ENCODE results near the gene CLEC2D.
"Not testable (repeated sequence)": the region's sequence is repeated elsewhere in the genome, so short reads cannot be mapped to it uniquely, and the experiment has no call there.

The CLEC2D gene, protein sequence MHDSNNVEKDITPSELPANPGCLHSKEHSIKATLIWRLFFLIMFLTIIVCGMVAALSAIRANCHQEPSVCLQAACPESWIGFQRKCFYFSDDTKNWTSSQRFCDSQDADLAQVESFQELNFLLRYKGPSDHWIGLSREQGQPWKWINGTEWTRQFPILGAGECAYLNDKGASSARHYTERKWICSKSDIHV

DNA sequence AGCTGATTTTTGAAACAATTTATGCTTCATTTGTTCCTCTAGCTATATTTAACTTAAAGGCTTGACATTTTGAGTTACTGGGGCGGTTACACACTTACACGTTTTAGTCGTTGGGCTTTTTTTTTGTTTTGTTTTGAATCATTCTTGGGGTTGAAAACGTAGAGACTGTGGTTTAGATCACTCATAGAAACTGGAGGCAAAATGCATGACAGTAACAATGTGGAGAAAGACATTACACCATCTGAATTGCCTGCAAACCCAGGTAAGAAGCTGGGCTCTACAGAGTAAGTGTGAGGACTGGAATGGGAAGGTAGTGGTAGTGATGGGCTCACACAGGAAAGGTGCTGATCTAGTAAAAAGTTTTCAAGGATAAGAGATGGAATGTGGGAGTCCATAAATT is at the start of gene CLEC2D:
CLEC2D (plus strand) TSS at position 180 of the 400 bp plus-strand sequence; CDS start at position 202, 22 bp downstream.
- no peak for DNase-seq (ENCODE audit: low read depth, low spot score)

DNA sequence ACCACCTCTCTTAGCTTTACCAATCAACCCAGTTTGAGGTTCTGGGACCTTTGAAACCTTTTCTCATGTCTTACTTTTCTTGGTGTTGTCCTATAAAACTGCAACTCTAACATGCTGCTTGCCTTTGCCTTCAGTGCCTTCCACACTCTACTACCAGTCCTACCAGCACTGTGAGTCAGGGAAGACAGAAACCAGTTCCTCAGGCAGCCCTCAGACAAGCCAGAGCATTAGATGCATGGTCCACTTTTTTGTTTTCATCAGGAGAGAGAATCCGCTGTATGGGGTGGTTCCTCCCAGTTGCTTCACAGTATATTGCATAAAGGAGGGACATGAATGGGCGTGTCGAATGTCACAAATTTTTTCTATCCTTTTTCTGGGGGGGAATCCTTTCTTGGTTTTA is 44.5 kb upstream of the CLEC2D start:
- DNase-seq (ENCODE audit: low read depth, low spot score), result no peak

DNA sequence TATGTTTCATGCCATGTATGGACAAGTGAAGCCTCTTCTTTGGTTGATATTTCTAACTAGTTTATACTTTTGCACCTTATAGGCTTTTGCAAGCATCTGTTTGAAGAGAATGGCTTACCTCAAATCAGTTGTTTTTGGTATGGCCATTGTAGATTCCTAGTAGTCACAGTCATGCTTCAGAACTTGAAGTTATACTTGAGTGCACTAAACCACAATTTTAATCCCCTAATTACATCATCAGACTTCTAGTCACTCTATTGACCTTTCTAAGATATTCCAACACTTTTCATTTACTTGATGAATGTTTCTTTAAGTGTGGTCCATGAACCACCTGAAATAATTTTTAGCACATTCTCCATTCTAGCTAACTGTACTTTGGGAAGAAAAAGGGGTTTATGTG is 43.2 kb upstream of the CLEC2D start:
- DNase-seq (ENCODE audit: low read depth, low spot score), result no peak

DNA sequence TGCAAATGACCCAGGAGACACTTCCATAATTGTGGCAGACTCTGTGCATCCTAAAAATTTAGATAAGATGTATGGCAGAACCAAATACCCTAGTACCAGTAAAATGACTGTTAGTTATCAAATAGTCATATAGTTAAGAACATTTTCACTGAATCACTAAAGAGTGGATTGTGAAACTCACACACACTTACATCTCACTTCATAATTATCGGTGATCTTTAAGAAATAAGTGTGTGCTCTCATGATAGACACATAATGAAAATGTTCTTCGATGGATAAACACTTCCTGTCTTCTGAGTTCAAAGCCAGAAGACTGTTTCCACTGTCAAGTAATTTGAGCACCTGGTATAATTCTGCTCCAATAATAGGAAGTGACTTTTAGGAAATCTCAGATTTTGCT is 42.7 kb upstream of the CLEC2D start:
- DNase-seq (ENCODE audit: low read depth, low spot score), result no peak

DNA sequence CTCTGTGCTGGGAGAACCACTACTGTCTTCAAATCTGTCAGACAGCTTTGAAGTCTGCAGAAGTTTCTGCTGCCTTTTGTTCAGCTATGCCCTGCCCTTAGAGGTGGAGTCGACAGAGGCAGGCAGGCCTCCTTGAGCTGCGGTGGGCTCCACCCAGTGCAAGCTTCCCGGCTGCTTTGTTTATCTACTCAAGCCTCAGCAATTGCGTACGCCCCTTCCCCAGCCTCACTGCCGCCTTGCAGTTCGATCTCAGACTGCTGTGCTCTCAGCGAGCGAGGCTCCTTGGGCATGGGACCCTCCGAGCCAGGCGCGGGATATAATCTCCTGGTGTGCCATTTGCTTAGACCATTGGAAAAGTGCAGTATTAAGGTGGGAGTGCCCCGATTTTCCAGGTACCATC is 36.7 kb upstream of the CLEC2D start:
- no peak for DNase-seq (ENCODE audit: low read depth, low spot score)

DNA sequence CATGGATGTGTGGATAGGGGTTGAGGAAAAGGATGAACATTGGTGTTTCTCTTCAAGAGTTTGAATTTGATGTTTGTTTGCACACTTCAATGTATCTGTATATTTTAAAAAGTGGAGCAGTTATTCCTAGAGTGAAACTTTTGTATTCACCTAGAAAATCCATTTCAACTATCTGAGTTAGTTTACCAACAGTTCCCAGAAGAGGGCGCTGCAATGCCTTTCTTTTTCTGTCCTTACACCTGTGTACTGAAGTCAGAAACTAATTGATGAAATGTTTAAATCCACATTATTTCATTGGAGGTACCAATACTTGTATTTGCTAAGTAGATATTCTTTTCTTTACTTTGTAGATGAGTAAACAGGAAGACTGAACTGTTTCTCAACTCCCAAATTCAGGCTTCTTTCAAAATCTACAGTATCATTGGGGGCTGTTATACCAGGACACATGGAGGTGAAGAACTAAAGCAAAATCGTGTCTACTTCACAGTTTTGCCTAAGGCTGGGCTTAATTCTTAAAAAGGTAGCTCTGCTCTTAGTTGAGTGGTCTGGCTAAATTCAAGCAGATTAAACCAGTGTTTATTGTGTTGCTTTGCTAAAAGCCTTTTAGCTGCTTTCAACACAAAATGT is 35.2 kb upstream of the CLEC2D start:
- DNase-seq (ENCODE audit: low read depth, low spot score), result peak; percentile 68

DNA sequence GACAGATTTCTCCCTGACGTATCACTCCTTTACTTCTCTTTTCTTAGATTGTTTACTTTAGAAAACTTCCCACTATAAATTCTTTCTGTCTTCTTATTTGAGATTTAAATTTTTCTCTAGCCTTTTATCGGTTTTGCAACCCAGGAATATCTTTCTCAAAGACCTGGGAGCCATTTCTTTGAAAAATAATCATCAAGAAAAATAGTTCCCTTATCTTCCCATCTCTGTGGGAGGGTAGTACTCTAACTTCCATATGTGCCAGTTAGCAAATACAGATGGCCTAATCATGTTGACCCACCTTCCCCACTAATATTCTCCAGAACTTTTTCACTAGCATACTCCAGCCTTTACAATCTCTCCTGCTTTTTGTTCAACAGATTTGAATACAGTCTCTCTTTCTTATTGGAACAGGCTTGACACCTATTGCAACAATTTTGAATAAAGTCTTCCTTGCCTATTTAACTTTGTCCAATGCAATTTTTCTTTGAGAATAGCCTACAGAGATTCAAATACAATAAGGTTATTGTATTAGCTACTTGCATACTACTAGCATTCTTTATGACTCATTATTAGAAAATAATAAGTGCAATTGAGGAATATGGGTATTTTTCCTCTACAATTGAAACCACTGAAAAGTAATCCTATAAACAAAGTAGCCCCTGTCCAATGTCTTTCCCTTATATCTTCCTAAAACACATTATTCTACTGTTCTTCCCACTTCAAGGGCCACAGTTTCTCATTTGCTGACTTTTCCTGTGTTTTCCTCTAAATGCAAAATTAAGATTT is 34.4 kb upstream of the CLEC2D start:
- no peak for DNase-seq (ENCODE audit: low read depth, low spot score)

DNA sequence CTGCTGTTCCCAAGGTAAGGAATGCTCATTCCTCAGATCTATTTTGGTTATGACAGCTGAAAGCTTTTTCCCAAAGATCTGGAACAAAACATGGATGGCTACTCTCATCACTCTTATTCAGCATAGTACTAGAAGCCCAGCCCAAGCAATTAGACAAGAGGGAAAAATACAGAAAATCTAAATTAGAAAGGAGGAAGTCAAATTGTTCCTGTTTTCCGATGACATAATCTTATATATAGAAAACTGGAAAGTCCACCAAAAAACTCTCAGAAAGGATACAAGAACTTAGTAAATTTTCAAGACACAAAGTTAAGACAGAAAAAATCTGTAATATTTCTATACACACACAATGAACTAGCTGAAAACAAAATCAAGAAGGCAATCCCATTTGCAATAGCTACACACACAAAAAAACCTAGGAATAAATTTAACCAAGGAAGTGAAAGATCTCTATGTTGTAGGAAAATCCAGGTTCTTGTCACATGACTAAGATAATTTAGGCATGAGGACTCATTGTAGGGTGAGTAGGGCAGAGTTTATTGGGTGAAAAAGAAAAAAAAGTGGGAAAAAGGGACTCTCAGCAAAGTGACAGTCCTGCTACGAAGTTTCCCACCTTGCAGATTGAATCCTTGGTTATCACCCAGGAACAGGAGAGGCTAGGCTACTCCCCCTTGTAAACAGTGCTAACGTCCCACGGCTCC is 33.2 kb upstream of the CLEC2D start:
- no peak for DNase-seq (ENCODE audit: low read depth, low spot score)

DNA sequence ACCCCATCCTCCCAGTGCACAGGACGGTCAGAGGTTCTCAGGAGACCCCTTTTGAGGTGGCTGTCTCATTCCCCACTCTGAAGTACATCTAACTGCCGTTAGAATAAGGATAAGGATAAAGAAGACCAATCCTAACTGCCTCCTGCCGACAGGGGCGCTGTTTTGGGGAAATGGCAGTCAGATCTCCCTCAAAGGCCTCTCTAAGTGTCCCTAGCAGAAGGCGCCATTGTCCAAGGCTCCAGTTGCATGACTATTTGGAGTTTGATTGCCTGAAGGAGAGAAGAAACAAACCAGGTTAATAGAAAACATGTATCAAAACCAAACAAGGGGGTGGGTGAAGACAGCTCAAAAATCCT is 32.7 kb upstream of the CLEC2D start:
- no peak for DNase-seq (ENCODE audit: low read depth, low spot score)

DNA sequence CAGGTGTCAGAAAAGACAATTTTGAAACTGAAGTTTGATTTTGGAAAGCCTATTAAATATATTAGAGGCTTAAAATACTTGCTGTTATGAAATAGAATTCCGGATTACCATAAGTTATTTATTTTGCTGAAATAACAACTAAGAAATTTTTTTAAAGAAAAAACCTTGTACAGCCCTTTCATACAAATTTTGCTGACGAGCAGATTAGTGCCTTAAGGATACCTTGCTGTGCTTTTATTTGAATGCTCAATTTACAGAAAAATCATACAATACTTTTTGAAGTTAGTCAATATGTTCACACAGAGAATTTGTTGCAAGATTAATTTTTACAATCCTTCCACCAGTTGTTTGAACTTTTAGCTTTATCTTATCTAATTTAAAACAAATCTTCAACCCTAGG is 29.5 kb upstream of the CLEC2D start:
- no peak for DNase-seq (ENCODE audit: low read depth, low spot score)

DNA sequence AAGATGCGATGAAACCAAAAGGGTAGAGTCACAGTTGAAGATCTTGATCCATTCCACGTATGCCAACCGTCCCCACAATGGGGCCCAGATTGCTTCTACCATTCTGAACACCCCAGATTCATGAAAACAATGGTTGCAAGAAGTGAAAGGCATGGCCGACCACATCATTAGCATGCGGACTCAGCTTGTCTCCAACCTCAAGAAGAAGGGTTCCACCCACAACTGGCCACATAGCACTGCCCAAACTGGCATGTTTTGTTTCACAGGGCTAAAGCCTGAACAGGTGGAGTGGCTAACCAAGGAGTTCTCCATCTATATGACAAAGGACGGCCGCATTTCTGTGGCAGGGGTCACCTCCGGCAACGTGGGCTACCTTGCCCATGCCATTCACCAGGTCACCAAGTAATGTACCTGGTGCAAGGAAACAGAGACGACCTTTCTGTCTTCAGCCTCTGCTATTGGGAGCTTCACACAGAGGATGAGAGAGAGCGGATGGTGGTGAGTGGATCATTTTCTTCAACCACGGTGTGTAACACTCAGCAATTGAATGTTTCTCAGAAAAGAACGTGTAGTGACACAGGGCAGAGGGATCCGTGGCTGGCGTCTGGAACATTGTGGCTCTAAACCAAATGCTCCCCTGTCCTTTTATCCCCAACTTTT is 26.8 kb upstream of the CLEC2D start:
- DNase-seq (ENCODE audit: low read depth, low spot score), result no peak

DNA sequence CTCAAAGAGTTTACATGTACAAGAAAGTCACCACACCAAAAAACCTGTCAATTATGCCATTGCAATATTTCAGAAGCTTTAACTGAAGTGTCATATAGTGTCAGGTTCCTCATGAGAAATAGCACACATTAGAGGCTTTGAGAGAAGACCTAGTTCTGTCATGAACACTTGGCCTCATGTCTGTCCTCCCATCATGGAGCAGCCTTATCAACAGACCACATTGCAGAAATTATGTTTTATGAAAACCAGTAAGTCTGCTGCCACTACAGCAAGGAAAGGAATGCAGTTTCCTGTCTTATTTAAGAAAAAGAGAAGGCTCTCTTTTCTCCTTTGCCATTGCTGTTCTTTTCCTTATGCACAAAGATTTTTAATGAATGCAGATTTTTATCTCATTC is 26.2 kb upstream of the CLEC2D start:
- DNase-seq (ENCODE audit: low read depth, low spot score), result no peak

DNA sequence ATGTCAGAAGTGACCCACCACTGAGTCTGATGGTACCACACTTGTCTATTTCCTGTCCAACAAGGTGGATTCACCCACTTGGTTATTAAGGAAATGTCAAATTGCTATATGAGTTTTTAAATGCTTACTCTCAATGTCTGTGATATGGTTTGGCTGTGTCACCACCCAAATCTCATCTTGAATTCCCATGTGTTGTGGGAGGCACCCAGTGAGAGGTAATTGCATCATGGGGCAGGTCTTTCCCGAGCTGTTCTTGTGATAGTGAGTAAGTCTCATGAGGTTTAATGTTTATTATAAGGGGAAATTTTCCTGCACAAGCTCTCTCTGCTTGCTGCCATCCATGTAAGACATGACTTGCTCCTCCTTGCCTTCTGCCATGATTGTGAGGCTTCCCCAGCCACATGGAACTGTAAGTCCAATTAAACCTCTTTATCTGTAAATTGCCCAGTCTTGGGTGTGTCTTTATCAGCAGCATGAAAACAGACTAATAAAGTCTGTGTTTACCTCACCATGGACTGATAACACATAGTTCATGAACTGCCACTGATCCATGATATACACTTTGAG is 24.4 kb upstream of the CLEC2D start:
- DNase-seq (ENCODE audit: low read depth, low spot score), result not testable (repeated sequence)

DNA sequence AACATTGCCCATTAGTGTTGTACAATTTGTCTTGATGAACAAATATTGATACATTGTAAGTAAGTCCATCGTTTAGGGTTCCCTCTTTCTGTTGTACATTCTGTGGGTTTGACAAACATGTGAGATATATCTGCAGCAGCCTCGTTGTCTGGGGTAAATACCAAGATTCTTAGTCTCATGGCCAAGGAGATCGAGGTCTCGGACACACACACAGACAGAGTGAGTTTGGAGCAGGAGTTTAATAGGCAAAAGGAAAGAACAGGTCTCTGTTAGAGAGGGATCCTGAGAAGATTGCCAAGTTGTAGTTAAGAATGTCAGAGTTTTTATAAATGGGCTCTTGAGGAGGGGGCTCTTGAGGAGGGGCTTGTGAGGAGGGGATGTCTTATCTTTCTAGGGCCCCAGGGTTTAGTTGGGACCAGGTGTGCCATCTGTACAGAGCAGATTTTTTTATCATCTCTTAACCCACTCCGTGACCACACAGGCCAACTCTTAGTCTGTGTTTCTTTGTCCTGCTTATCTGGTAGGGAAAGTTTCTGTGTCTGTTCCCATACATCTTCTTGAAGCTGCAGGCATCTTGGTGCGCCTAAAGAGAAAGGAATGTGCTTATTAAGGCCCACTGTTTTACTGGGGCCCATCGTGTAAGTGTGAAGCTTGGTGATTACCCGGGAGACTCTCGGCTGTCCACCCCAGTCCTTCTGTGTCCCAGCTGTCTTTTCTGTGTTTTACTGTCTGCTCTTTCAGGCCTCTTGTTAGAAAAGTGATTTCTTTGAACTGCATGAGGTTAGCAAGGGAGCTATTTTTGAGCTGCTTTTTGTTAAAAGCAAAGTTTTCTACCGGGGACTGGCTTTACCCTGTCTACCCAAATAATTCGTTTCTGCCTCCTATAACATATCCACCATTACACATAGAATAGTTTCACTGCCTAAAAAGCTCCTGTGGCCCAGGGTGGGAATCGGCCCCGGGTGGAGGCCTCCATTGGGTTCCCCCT is 22.4 kb upstream of the CLEC2D start:
- DNase-seq (ENCODE audit: low read depth, low spot score), result no peak

DNA sequence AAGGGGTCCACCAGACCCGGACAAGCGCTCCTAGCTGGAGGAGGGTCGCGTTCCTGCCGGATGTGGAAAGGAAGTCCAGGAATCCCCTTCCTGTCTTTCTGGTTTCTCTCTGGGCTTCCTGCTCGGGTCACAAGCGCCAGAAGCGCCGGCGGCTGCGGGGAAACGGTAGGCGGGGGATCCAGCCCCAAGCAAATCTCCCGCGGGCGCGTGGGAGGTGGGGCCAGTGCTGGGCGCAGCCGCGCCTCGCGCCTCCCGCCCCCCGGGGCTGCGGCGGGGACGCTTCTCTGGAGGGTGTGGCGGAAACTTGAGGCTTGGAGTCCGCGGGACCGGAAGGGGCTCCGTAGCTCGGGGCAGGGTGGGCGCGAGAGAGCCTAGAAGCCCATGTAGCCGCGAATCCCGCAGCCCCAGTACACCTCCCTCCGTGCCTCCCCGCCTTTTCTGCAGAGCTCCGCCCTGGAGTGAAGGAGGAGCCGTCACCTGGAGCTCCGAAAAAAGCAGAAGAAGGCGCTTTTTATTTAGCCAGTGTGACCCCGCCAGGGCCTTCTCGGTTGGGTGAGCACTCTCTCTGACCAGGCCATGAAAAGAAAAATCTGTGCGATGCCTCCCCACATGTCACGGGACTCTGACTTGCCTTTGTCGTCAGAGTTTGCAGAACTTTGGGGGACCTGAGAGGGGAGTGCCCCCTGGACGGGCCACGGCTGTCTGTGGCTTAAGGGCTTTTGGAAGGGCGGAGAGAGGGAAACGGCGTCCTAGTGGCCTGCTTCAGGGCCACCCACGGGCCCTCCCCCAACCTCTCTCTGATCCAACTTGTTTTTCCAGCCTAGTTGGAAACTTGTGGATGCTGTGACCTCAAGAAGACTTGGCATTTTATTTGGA is 21.4 kb upstream of the CLEC2D start:
- DNase-seq (ENCODE audit: low read depth, low spot score), result peak; percentile 67

DNA sequence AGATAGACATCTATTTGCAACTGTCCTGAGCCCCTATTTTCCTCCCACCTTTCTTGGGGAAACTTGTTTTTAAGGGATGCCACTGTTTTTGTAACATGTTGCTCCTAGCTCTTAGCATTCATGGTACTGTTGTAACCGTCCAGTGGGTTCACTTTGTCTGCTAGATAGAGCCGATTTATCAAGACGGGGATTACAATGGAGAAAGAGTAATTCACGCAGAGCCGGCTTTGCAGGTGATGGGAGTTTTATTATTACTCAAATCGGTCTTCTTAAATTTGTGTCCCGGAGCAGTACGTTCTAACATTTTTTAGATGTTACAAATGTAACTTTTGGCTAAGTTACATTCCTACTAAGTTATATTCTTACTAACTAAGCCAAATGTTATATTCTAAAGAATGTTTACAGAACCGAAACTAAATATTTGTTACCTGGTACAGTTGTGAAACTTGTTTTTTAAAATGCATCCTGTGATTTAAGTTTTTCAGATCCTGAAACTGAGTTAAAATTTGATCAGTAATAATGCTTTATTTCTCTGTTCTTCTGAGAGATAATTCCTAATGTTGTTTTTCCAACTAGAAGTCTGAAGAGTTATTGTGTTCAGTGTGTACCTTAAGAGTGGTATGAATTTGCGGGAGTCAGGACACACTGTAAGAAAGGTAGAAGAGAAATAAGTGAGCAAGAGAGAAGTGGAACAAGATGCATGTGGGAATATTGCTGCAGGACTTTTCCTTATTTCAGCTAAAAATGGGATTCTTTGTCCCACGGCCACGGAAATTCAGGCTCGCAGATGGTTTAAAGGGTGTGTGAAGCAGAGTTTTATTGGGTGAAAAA is 20.6 kb upstream of the CLEC2D start:
- no peak for DNase-seq (ENCODE audit: low read depth, low spot score)

DNA sequence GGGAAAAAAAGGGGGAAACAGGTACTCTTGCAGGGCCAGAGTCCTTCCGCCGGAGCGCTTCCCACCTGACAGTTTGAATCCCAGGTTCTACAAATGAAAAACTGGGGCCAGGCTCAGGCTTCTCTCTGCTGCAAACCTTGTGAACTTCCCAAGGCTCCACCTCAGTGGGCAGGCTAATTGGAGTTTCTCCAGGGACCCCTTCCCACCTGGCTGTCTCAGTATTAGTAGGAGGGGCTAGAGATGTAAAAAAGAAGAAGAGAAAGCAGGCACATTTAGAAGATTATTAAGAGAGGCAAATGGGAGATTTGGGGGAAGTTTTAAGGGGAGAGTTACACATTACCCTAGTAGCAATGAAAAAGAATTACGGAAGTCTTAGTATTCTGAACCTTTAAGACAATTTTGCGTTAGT is 20.0 kb upstream of the CLEC2D start:
- no peak for DNase-seq (ENCODE audit: low read depth, low spot score)

DNA sequence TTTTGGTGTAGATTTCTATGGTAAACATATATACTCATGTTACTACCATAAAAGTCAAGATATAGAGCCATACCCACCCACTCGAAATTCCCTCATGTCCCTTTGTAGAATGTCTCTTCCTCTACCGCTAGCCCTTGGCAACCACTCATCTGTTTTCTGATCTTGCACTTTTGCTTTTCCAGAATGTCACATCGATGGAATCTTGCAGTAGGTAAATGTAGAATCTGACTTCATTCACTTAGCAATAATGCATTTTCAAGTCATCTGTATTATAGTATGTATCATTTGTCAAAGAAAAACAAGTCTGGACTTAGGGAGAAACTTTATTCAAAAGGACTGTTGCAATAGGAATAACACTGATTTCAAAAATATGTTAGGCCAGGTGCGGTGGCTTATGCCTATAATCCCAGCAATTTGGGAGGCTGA is 19.3 kb upstream of the CLEC2D start:
- no peak for DNase-seq (ENCODE audit: low read depth, low spot score)

All from activated CD4-positive, CD25-positive, alpha-beta regulatory T cell treated with anti-CD3 and anti-CD28 coated beads, Interleukin-2, amount 50 U/mL, for 16 hours (primary cell).